Measurements from ENCODE around the gene ALDH3B1. TPM values are rescaled to one million over a fixed set of nuclear protein-coding genes. Genes with fewer than 3 reads are reported as not detected.

Gene ALDH3B1
- total and polyA plus RNA-seq, 10 of the 15 experiments (the other 5 are each of a cell fraction or from before 2014, with no cell fraction given): 0.03 to 0.37 (median 0.17) TPM; not detected in 3

- Histone ChIP-seq H3K9ac (ENCODE audit: control insufficient read depth, insufficient read depth, low read length) (no peak overlapping the region), H3K4me1 (ENCODE audit: control insufficient read depth, insufficient read depth, low read length) (peaks cover 15% of the 10 kb centered on the region), H3K4me3 (no peak overlapping the region), H3K36me3 (ENCODE audit: control insufficient read depth in 2 of 2, insufficient read depth in 2 of 2, low read length in 1 of 2) (no peaks in the 10 kb centered on the region), H2AFZ (ENCODE audit: control insufficient read depth, low read depth, low read length) (no peak overlapping the region), H3K79me2 (ENCODE audit: control insufficient read depth, insufficient read depth, low read length) (no peaks in the 10 kb centered on the region), H3K27ac (ENCODE audit: control insufficient read depth, insufficient read depth) (no peak overlapping the region), H3K27me3 (replicated peaks in 1 of 2; ENCODE audit: control insufficient read depth in 2 of 2, insufficient read depth in 2 of 2, low read length in 1 of 2) (no peaks in the 10 kb centered on the region), H4K20me1 (ENCODE audit: control insufficient read depth, insufficient read depth) (no peaks in the 10 kb centered on the region), H3K4me2 (ENCODE audit: control insufficient read depth, insufficient read depth) (no peak overlapping the region), H3K9me3 (replicated peaks; ENCODE audit: control insufficient read depth, insufficient read depth, low read length) (no peaks in the 10 kb centered on the region)
- WGBS (ENCODE audit: insufficient coverage, insufficient replicate concordance, low lambda C conversion rate, missing lambda C conversion rate): 61% methylated on average over 14 of the region's 14 CpGs
- no peak for FAIRE-seq
- RAD21 ChIA-PET (ENCODE audit: unreplicated experiment): no interaction called here
- SMC1A ChIA-PET (ENCODE audit: uncharacterized antibody, unreplicated experiment): no interaction called here
- ATAC-seq: no peak
- CTCF ChIA-PET: interaction anchor here (2.6 kb wide), 1 partner anchor 195 kb away, joined by 6 read pairs; no protein-coding TSS in a partner anchor
- no peak for DNase-seq (ENCODE audit: low read depth, low spot score)
- POLR2A ChIA-PET: no interaction called here
- intact Hi-C loops (cut with micrococcal nuclease; ENCODE audit: unreplicated experiment): no loop called here
- in situ Hi-C loops (cut with MboI): no loop called here
- no TSS peak for BruUV-seq (replicated peaks)
- TF ChIP-seq HDAC6 (IDR thresholded peaks at IDR 0.05; ENCODE audit: unreplicated experiment): no peak
- TF ChIP-seq SMAD1 (IDR thresholded peaks at IDR 0.05; ENCODE audit: low read depth, partially characterized antibody): no peak
- no peak for TF ChIP-seq USF2 (IDR thresholded peaks at IDR 0.05; ENCODE audit: borderline replicate concordance, low read depth, low read length)
- TF ChIP-seq PML (IDR thresholded peaks at IDR 0.05; ENCODE audit: low read length): no peak
- TF ChIP-seq MYC (IDR thresholded peaks at IDR 0.05; ENCODE audit: insufficient read depth, insufficient read length, insufficient replicate concordance, low read length, severe bottlenecking): no peak
- no peak for TF ChIP-seq RAD21 (IDR thresholded peaks at IDR 0.05; ENCODE audit: insufficient read depth, low read depth, low read length)
- no peak for TF ChIP-seq MYB (IDR thresholded peaks at IDR 0.05; ENCODE audit: borderline replicate concordance, low read depth, low read length)
- no peak for TF ChIP-seq NR2F1 (conservative IDR thresholded peaks at IDR 0.05)
Observed at GRCh38 chr11:68013611-68014156, 3.6 kb downstream of the ALDH3B1 start.
